ENCODE data around the gene S100A12.

DNA sequence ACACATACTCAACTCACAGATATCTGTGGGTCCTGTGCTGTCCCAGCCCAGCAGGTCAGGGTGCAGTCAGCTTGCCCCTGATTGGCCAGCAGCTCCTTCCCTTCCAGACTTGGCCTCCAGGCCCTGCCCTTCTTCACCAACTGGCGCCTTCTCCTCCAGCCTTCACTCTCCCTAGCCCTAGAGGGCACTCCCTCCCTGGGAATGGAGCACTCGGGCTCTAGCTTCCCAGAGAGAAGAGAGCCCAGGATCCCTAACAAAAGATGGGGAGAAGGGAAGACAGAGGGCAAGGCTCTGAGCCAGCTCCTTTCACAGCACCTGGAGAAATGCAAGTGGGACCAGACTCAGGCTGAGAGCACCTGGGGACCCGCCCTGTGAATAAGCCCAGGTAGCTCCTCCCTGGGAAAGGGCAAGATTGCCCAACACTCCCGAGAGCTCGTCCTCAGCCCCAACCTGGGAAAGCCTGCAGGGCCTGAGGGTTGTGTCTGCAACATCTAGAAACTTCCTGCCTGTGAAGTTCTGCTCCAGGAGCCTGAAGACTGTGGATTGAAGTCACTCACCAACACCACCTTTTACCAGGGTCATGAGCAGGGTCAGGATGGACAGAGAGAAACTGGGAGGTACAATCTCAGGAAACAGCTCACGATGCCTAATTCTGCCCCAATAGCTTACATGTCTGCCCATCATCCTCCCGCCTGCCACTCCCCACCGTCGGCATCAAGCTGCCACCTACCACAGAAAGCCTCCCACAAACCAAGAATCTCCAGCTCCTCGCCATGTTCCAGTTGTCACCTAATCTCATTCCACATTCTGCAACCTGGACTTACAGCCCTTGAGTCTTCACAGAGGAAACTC is 26.7 kb downstream of the S100A12 start, which contains the start of gene PGLYRP4:
- TF ChIP-seq, protein P1, sequence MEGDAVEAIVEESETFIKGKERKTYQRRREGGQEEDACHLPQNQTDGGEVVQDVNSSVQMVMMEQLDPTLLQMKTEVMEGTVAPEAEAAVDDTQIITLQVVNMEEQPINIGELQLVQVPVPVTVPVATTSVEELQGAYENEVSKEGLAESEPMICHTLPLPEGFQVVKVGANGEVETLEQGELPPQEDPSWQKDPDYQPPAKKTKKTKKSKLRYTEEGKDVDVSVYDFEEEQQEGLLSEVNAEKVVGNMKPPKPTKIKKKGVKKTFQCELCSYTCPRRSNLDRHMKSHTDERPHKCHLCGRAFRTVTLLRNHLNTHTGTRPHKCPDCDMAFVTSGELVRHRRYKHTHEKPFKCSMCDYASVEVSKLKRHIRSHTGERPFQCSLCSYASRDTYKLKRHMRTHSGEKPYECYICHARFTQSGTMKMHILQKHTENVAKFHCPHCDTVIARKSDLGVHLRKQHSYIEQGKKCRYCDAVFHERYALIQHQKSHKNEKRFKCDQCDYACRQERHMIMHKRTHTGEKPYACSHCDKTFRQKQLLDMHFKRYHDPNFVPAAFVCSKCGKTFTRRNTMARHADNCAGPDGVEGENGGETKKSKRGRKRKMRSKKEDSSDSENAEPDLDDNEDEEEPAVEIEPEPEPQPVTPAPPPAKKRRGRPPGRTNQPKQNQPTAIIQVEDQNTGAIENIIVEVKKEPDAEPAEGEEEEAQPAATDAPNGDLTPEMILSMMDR (IDR thresholded peaks at IDR 0.05), result no peak
- TF ChIP-seq POLR2A (IDR thresholded peaks at IDR 0.05), result no peak

Data from heart left ventricle (tissue), 13 donors.